IMR-90 (cell line): ENCODE data around the gene PANK2. TPM values are rescaled to one million over a fixed set of nuclear protein-coding genes. Genes with fewer than 3 reads are reported as not detected.

Source experiments
- ATAC-seq: fragments of 200-7000 bp; cut with Tn5 transposase; 2 replicates; pipeline ENCODE4 v1.9.1; 2020; ENCODE audit warnings: low read depth, mild to moderate bottlenecking, moderate library complexity
- BruUV-seq: library from RNA; stranded (reverse); fragments of 400-500 nt; replicated peaks from 2 replicates; lab custom pipeline; 2021; lab: Mats Ljungman, UMichigan
- CTCF ChIA-PET: fragments of 300-600 bp; formaldehyde crosslinking; extraction: SDS; loops from one replicate; lab custom pipeline; 2021; ENCODE audit warnings: antibody characterized with exemption; lab: Yijun Ruan, JAX
- POLR2A ChIA-PET: fragments of 300-600 bp; sonication (Branson Sonifier 250); formaldehyde crosslinking; loops from one replicate; lab custom pipeline; 2022; ENCODE audit warnings: antibody characterized with exemption; ENCODE audit not compliant: unreplicated experiment; lab: Charles Lee
- DNase-seq: peaks from one replicate; pipeline ENCODE4 v3.0.0; 2013
- H2AFZ ChIP-seq: replicated peaks from 2 replicates; pipeline ENCODE3; 2013; ENCODE audit warnings: low read length, mild to moderate bottlenecking; ENCODE audit not compliant: poor library complexity
- H2AK5ac ChIP-seq: 2 replicates; pipeline ENCODE4 v1.6.1; 2013; ENCODE audit warnings: low read depth, low read length, inconsistent platforms
- H2AK9ac ChIP-seq: replicated peaks from 2 replicates; pipeline ENCODE3; 2013; ENCODE audit warnings: mild to moderate bottlenecking, low read depth, low read length, moderate library complexity; ENCODE audit not compliant: poor library complexity
- H2BK120ac ChIP-seq: 2 replicates; pipeline ENCODE4 v1.6.1; 2013; ENCODE audit warnings: low read depth, low read length, inconsistent platforms
- H2BK15ac ChIP-seq: 3 replicates; pipeline ENCODE4 v1.6.1; 2013; ENCODE audit warnings: low read depth, low read length, inconsistent platforms
- H2BK20ac ChIP-seq: 2 replicates; pipeline ENCODE4 v1.6.1; 2013; ENCODE audit warnings: low read depth, mild to moderate bottlenecking, inconsistent platforms, low read length, moderate library complexity
- H2BK5ac ChIP-seq: 2 replicates; pipeline ENCODE4 v1.6.1; 2013; ENCODE audit warnings: mild to moderate bottlenecking, low read depth, low read length, inconsistent platforms; ENCODE audit not compliant: poor library complexity, severe bottlenecking
- H3K14ac ChIP-seq: replicated peaks from 2 replicates; pipeline ENCODE4 v1.6.1; 2013; ENCODE audit warnings: low read depth, low read length, inconsistent platforms
- H3K18ac ChIP-seq: 2 replicates; pipeline ENCODE4 v1.6.1; 2013; ENCODE audit warnings: low read depth, low read length, control low read depth
- H3K23ac ChIP-seq: 2 replicates; pipeline ENCODE4 v1.6.1; 2013; ENCODE audit warnings: low read depth, low read length, inconsistent platforms
- H3K27ac ChIP-seq: 2 replicates; pipeline ENCODE4 v1.5.1; 2013; ENCODE audit warnings: mild to moderate bottlenecking, control low read depth, low read length; ENCODE audit not compliant: insufficient read depth
- H3K27me3 ChIP-seq: 2 replicates; pipeline ENCODE4 v1.6.1; 2013; ENCODE audit warnings: low read length; ENCODE audit not compliant: control insufficient read depth, insufficient read depth
- H3K36me3 ChIP-seq: 2 replicates; pipeline ENCODE4 v1.6.1; 2013; ENCODE audit warnings: low read length, mixed read lengths; ENCODE audit not compliant: control insufficient read depth, insufficient read depth
- H3K4ac ChIP-seq: 2 replicates; pipeline ENCODE4 v1.6.1; 2013; ENCODE audit warnings: low read depth, low read length, inconsistent platforms
- H3K4me1 ChIP-seq: 2 replicates; pipeline ENCODE4 v1.6.1; 2013; ENCODE audit warnings: low read length, mixed read lengths; ENCODE audit not compliant: control insufficient read depth, insufficient read depth
- H3K4me2 ChIP-seq: 2 replicates; pipeline ENCODE4 v1.6.1; 2013; ENCODE audit warnings: low read depth, mild to moderate bottlenecking, control low read depth, low read length, moderate library complexity
- H3K4me3 ChIP-seq: 2 replicates; pipeline ENCODE4 v1.5.1; 2013; ENCODE audit warnings: low read depth, mild to moderate bottlenecking, control low read depth, low read length, moderate library complexity; ENCODE audit not compliant: insufficient read depth
- H3K56ac ChIP-seq: 2 replicates; pipeline ENCODE4 v1.6.1; 2013; ENCODE audit warnings: low read length, inconsistent platforms; ENCODE audit not compliant: insufficient read depth; ENCODE audit errors: extremely low read depth
- H3K79me1 ChIP-seq, 2 experiments: 2 replicates each; pipeline ENCODE4 v1.6.1; 2013; ENCODE audit warnings: low read length in 2 of 2, inconsistent platforms in 1 of 2, low read depth in 1 of 2
- H3K9ac ChIP-seq: 2 replicates; pipeline ENCODE4 v1.6.1; 2013; ENCODE audit warnings: low read depth, low read length, control low read depth
- H3K9me1 ChIP-seq: 2 replicates; pipeline ENCODE4 v1.6.1; 2013; ENCODE audit warnings: low read length, inconsistent platforms; ENCODE audit not compliant: insufficient read depth
- H3K9me3 ChIP-seq: 2 replicates; pipeline ENCODE4 v1.6.1; 2013; ENCODE audit warnings: low read length; ENCODE audit not compliant: control insufficient read depth, insufficient read depth
- H4K20me1 ChIP-seq: 2 replicates; pipeline ENCODE4 v1.6.1; 2013; ENCODE audit warnings: low read length, inconsistent platforms; ENCODE audit not compliant: insufficient read depth
- H4K5ac ChIP-seq: 2 replicates; pipeline ENCODE4 v1.6.1; 2013; ENCODE audit warnings: mild to moderate bottlenecking, low read depth, low read length, control low read depth
- H4K8ac ChIP-seq, 2 experiments: 2 replicates each; pipeline ENCODE4 v1.6.1; 2013; ENCODE audit warnings: low read depth in 2 of 2, low read length in 2 of 2, control low read depth in 1 of 2, inconsistent platforms in 1 of 2
- H4K91ac ChIP-seq: 2 replicates; pipeline ENCODE4 v1.6.1; 2013; ENCODE audit warnings: low read depth, low read length, inconsistent platforms; ENCODE audit not compliant: insufficient read depth
- BHLHE40 ChIP-seq: fragments of 150-350 bp; IDR thresholded peaks from 2 replicates; pipeline ENCODE4 v1.6.1; 2016; ENCODE audit warnings: mild to moderate bottlenecking, low read depth, low read length
- CEBPB ChIP-seq: IDR thresholded peaks from 2 replicates; pipeline ENCODE4 v1.6.1; 2012; ENCODE audit warnings: low read depth, low read length, improper control_type of control experiment
- CHD1 ChIP-seq: IDR thresholded peaks from 2 replicates; pipeline ENCODE4 v1.6.1; 2012; ENCODE audit warnings: low read depth, low read length, improper control_type of control experiment
- CTCF ChIP-seq: conservative IDR thresholded peaks from 2 replicates; pipeline ENCODE4 v1.5.1; 2012; ENCODE audit warnings: mild to moderate bottlenecking, low read depth, low read length, improper control_type of control experiment
- FOS ChIP-seq: fragments of 150-350 bp; IDR thresholded peaks from 2 replicates; pipeline ENCODE4 v1.6.1; 2016; ENCODE audit warnings: low read depth, low read length
- POLR2A ChIP-seq: IDR thresholded peaks from 2 replicates; pipeline ENCODE4 v1.6.1; 2012; ENCODE audit warnings: mild to moderate bottlenecking, low read depth, low read length
- RAD21 ChIP-seq: IDR thresholded peaks from 2 replicates; pipeline ENCODE4 v1.6.1; 2012; ENCODE audit warnings: low read length, improper control_type of control experiment
- RCOR1 ChIP-seq: IDR thresholded peaks from 2 replicates; pipeline ENCODE4 v1.6.1; 2012; ENCODE audit warnings: mild to moderate bottlenecking, low read length, improper control_type of control experiment; ENCODE audit not compliant: insufficient replicate concordance
- WGBS, 2 experiments: methylation state at CpG; one replicate each; pipeline versions ENCODE4 v1.1.5 to v1.1.7; 2013; ENCODE audit warnings: missing lambda C conversion rate in 2 of 2; ENCODE audit not compliant: insufficient read length in 1 of 2; ENCODE audit errors: extremely low coverage in 2 of 2; 5-methylcytosine and 5-hydroxymethylcytosine counted together
- dilution Hi-C: fragments of 300-500 bp; cut with HindIII; formaldehyde crosslinking; loops from one replicate; pipeline ENCODE4 v1.14.3; 2018; ENCODE audit warnings: low sequenced_read_pairs; ENCODE audit not compliant: unreplicated experiment
- in situ Hi-C: fragments of 300-500 bp; cut with MboI; formaldehyde crosslinking; loops from 3 replicates; pipeline ENCODE4 v1.14.3; 2019; ENCODE audit warnings: low sequenced_read_pairs, inconsistent platforms, mixed read lengths
- intact Hi-C: fragments of 100-400 bp; cut with micrococcal nuclease; formaldehyde crosslinking; loops from 2 replicates; pipeline ENCODE4 v1.10.0; 2022
- polyA plus RNA-seq, 3 experiments: library from polyadenylated mRNA; depleted of rRNA; stranded (reverse); fragments of >200 nt; gene quantifications; 2 replicates each; pipeline ENCODE4 v1.2.3, GENCODE V29; 2012; ENCODE audit warnings: low replicate concordance in 1 of 3
- total RNA-seq: library from RNA; depleted of rRNA; stranded (reverse); fragments of >200 nt; gene quantifications from 2 replicates; pipeline ENCODE4 v1.2.3, GENCODE V29; 2012

The PANK2 gene
- total and polyA plus RNA-seq, 2 of the 4 experiments (the other 2 are of a cell fraction) = 17.7 to 28.1 TPM

- Histone ChIP-seq H4K91ac (no peak overlapping the region), H2AK9ac (no peak overlapping the region), H3K36me3 (peaks cover 73% of the 10 kb centered on the region), H3K4me3 (no peak overlapping the region), H3K27me3 (no peaks in the 10 kb centered on the region), H3K14ac (no peak overlapping the region), H3K27ac (no peak overlapping the region), H3K4me1 (no peaks in the 10 kb centered on the region), H3K23ac (no peak overlapping the region), H3K79me1 (peaks cover 20 to 41% of the 10 kb centered on the region in 2 experiments), H2BK20ac (no peak overlapping the region), H2BK5ac (no peak overlapping the region), H3K9me3 (no peaks in the 10 kb centered on the region), H4K20me1 (peaks cover 26% of the 10 kb centered on the region; the same call in 1 of the 2 replicates), H4K8ac (no peak overlapping the region), H2AK5ac (no peak overlapping the region), H4K5ac (no peak overlapping the region), H3K56ac (no peak overlapping the region), H3K4me2 (no peak overlapping the region), H2AFZ (no peak overlapping the region), H2BK120ac (no peak overlapping the region), H3K18ac (no peak overlapping the region), H3K4ac (no peak overlapping the region), H3K9ac (no peak overlapping the region), H3K9me1 (peaks cover 18% of the 10 kb centered on the region), H2BK15ac (no peak overlapping the region)
- 86% methylated on average over 1 of the region's 2 CpGs; no CpG with 5 or more reads in 1 of the 2 experiments for WGBS, 2 experiments
- no peak for DNase-seq
- dilution Hi-C loops = no loop called here
- in situ Hi-C loops = no loop called here
- ChIA-PET POLR2A (no interaction called here), CTCF (interaction anchor here (1.2 kb wide), 1 partner anchor 218 kb away, joined by 3 read pairs; no protein-coding TSS in a partner anchor)
- intact Hi-C loops = no loop called here
- ATAC-seq = no peak
- no peak for TF ChIP-seq CHD1
- TF ChIP-seq BHLHE40 = no peak
- TF ChIP-seq CTCF = no peak
- no peak for TF ChIP-seq RAD21
- TF ChIP-seq FOS = no peak
- TF ChIP-seq RCOR1 = no peak
- TF ChIP-seq CEBPB = no peak
- TF ChIP-seq POLR2A = no peak
- no TSS peak for BruUV-seq
These were observed 21.4 kb upstream of the PANK2 start for GRCh38 chr20:3867802-3868201.
